GM12801 (cell line): ENCODE measurements around the gene CCNE1.

Source experiments
- CTCF ChIP-seq: IDR thresholded peaks from one replicate; pipeline ENCODE4 v1.5.1; 2011; ENCODE audit warnings: control low read depth; ENCODE audit not compliant: insufficient read length; ENCODE audit errors: extremely low read depth

Gene CCNE1

GRCh38 chr19:29823581-29824330 lies 12.0 kb downstream of the CCNE1 start:
- no peak for TF ChIP-seq CTCF

GRCh38 chr19:29831041-29831548 lies 19.3 kb downstream of the CCNE1 start:
- no peak for TF ChIP-seq CTCF

GRCh38 chr19:29831686-29832085 lies 19.9 kb downstream of the CCNE1 start:
- no peak for TF ChIP-seq CTCF

DNA sequence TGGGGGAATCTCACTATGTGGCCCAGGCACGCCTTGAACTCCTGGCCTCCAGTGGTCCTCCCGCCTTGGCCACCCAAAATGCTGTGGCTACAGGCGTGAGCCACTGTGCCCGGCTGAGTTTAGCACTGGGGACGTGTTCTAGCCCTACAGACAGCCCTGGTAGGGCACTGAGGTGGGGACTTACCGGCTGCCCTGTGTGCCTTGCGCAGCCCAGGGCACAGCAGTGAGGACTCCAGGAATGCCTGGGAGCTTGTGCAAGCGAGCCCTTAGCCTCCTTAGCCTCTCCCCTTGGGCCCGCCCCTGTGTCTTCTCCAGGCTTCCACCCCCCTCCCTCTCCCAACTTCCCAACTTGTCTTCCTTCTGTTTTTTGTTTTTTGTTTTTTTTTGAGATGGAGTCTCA lies 21.0 kb downstream of the CCNE1 start:
- TF ChIP-seq CTCF: no peak

DNA sequence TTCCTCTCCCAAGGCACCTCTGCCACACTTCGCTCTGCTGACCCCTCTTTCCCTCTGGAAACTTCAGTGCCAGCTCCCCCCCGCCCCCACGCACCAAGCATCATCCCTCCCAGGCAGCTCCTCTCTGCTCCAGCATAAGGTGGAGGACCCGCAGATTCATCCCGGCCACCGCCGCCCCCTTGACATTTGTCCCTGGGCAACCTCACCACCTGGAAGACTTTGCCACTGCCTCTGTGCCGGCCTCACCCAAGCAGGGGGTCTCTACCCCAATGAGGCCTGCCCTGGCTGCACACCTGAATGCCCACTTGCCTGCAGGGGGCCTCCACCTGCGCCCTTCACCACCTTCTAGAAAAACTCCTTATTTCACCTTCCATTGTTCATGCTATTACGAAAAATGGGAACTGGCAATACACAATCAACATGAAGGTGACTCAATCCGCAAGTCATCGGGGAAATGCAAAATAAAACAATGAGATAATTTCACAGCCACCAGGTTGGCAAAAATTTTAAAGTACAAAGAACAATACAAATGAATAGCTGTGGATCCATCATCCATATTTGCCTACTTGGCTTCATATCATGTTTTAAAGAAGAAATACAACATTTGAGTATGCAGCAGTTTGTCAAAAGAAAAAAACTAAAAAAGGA lies 21.9 kb downstream of the CCNE1 start:
- TF ChIP-seq CTCF: no peak

DNA sequence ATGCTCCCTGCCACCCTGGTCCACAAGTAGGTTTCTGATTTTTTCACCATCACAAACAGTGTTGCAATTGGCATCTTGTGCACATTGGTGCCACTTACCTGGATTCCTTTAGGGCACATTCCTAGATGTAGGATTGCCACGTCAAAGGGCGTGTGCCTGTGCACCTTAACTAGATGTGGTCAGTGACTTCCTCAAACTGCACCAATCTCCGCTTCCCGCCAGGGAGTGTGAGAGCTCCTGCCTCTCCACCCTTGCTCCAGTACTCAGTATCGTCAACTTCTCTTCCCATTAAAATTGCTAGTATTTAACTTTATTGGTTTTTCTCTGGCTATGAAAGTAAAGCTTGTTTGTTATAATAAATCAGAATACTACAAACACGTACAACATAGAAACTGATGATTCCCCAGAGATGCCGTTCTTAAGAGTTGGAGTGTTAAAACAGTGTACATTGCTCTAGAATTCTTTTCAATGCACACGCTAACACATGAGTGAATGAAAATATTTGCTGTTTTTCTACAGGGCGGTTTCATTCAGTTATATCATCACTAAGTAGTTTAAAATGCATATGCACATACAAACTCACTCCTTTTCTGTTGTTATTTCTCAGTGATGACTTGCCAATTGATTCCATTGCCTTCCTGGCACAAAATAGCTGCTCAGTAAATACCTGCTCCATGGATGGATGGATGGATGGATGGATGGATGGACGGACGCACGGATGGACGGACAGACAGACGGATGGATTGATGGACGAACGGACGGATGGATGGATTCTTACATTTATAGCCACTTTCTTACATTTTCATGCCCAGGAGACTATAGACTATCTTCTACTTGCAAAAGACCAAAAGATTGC lies 23.4 kb downstream of the CCNE1 start:
- TF ChIP-seq CTCF: no peak

GRCh38 chr19:29836409-29836825 lies 24.6 kb downstream of the CCNE1 start:
- no peak for TF ChIP-seq CTCF
